OCI-LY1 (cell line): Measurements from ENCODE around the gene DOK5.

ENCODE experiments used
- EZH2 ChIP-seq: fragments of 200-600 bp; sonication (generic), shearing (Covaris generic); IDR thresholded peaks from 2 replicates; pipeline ENCODE4 v1.8.0; 2017; ENCODE audit warnings: borderline replicate concordance, mixed run types, mild to moderate bottlenecking, antibody characterized with exemption, low read length, moderate library complexity, mixed read lengths
- TF ChIP-seq, protein P1 (sequence below): fragments of 200-600 bp; sonication (generic), shearing (Covaris generic); IDR thresholded peaks from 2 replicates; pipeline ENCODE4 v1.5.1; 2017; ENCODE audit warnings: mild to moderate bottlenecking, antibody characterized with exemption, low read length, moderate library complexity, mixed read lengths

DNA sequence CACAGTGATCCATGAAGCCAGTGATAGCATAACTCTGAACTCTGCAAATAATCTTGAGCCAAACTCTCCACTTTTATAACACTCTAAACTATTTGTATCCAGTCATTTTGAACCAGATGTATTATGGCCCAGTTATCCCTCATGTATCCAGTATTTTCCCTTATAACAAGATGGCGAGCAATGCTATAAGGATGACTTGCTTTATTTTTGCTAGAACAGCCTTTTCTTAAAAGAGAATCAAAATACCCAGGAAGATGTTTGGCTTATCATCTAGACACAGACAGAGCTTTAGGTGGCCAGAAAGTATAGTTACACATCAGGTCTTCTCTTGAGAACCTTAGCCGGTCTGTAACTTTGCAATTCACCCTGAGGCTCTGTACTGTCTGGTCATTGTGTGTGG is 81.0 kb downstream of the DOK5 start:
- TF ChIP-seq, protein P1, sequence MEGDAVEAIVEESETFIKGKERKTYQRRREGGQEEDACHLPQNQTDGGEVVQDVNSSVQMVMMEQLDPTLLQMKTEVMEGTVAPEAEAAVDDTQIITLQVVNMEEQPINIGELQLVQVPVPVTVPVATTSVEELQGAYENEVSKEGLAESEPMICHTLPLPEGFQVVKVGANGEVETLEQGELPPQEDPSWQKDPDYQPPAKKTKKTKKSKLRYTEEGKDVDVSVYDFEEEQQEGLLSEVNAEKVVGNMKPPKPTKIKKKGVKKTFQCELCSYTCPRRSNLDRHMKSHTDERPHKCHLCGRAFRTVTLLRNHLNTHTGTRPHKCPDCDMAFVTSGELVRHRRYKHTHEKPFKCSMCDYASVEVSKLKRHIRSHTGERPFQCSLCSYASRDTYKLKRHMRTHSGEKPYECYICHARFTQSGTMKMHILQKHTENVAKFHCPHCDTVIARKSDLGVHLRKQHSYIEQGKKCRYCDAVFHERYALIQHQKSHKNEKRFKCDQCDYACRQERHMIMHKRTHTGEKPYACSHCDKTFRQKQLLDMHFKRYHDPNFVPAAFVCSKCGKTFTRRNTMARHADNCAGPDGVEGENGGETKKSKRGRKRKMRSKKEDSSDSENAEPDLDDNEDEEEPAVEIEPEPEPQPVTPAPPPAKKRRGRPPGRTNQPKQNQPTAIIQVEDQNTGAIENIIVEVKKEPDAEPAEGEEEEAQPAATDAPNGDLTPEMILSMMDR = no peak
- no peak for TF ChIP-seq EZH2
